Heart left ventricle (tissue), 16 donors: ENCODE data around the gene ILF2. TPM values are rescaled to one million over a fixed set of nuclear protein-coding genes. Genes with fewer than 3 reads are reported as not detected.

Experiments
- ATAC-seq, 4 donors: fragments of 200-7000 bp; cut with Tn5 transposase; one replicate each; pipeline ENCODE4 v1.9.1; 2020 to 2022; ENCODE audit warnings: moderate library complexity in 4 of 4, mild to moderate bottlenecking in 3 of 4, moderate number of reproducible peaks in 1 of 4
- DNase-seq, 5 donors: peaks; one replicate each; pipeline ENCODE4 v3.0.0-alpha.2; 2020
- H3K27ac ChIP-seq, 12 donors: fragments of 200-600 bp; sonication (generic) in 4 of 12; one replicate each; pipeline versions ENCODE4 v1.5.0 to v1.8.0; 2016 to 2022; ENCODE audit warnings: mild to moderate bottlenecking in 2 of 12
- H3K27me3 ChIP-seq, 9 donors: fragments of 200-600 bp; sonication (generic) in 2 of 9; one replicate each; pipeline versions ENCODE4 v1.5.1 to v1.8.0; 2016 to 2022; ENCODE audit warnings: mild to moderate bottlenecking in 3 of 9
- H3K36me3 ChIP-seq, 9 donors: fragments of 200-600 bp; sonication (generic) in 2 of 9; one replicate each; pipeline versions ENCODE4 v1.5.0 to v1.8.0; 2018 to 2022; ENCODE audit warnings: mild to moderate bottlenecking in 2 of 9
- H3K4me1 ChIP-seq, 12 donors: fragments of 200-600 bp; sonication (generic) in 4 of 12; one replicate each; pipeline versions ENCODE4 v1.5.0 to v1.8.0; 2016 to 2022; ENCODE audit warnings: mild to moderate bottlenecking in 3 of 12
- H3K4me3 ChIP-seq, 12 donors: fragments of 200-600 bp; sonication (generic) in 4 of 12; one replicate each; pipeline versions ENCODE4 v1.5.0 to v1.8.0; 2017 to 2022; ENCODE audit warnings: mild to moderate bottlenecking in 9 of 12, moderate library complexity in 4 of 12
- H3K9me3 ChIP-seq, 12 donors: fragments of 200-600 bp; sonication (generic) in 4 of 12; one replicate each; pipeline versions ENCODE4 v1.5.0 to v1.8.0; 2016 to 2022; ENCODE audit warnings: mild to moderate bottlenecking in 1 of 12
- CTCF ChIP-seq, 12 donors: fragments of 200-600 bp; sonication (generic) in 4 of 12; IDR thresholded peaks; one replicate each; pipeline versions ENCODE4 v1.5.0 to v1.8.0; 2018 to 2022; ENCODE audit warnings: antibody characterized with exemption in 12 of 12, mild to moderate bottlenecking in 5 of 12
- POLR2A ChIP-seq, 2 donors: fragments of 450-650 bp; IDR thresholded peaks; one replicate each; pipeline ENCODE4 v1.6.1; 2017; ENCODE audit warnings: antibody characterized with exemption in 2 of 2, mild to moderate bottlenecking in 2 of 2, moderate library complexity in 2 of 2
- WGBS, 4 donors: extraction: QIAGEN DNeasy Blood & Tissue Kit in 2 of 4; methylation state at CpG; one replicate each; pipeline versions ENCODE4 v1.1.5 to v1.1.7; 2013 to 2018; 5-methylcytosine and 5-hydroxymethylcytosine counted together
- intact Hi-C, 10 donors: fragments of 100-400 bp; cut with DNase I; formaldehyde crosslinking; loops; one replicate each; pipeline versions ENCODE4 v1.11.1 to v1.14.2; 2022
- polyA plus RNA-seq, 2 donors: library from polyadenylated mRNA; stranded (reverse); fragments of 200-250 nt; gene quantifications; one replicate each; pipeline ENCODE4 v1.2.3, GENCODE V29; 2013
- total RNA-seq, 9 donors: library from RNA; depleted of rRNA in 2 of 9; stranded (reverse); fragments of >200 nt in 2 of 9; fragmentation: NEBNext Ultra II Directional in 3 of 9; extraction: Animal tissue kit (Norgen Biotek cat#: 25700) in 3 of 9; gene quantifications; one replicate each; pipeline versions ENCODE4 v1.1.0 to v1.2.4, GENCODE V29; 2016 to 2023
- donor health status: ischemic (EF 13 %, LVEDD 7.1; RV severe dilation, severe dysfunction).
- donor health status: healthy with polysubstance abuse.
- donor health status: DM: no; HTN: yes; CAD: no.
- donor health status: DM: no; HTN: no; CAD: no.
- donor health status: ischemic (EF 25% LVEDD 6.9; RV normal size, moderate dysfunction).
- donor health status: ischemic (EF 25% LVEDD 5.7; RV mildly dilated, moderate dysfunction).
- donor health status: healthy.
- donor health status: DM: yes; HTN: yes; CAD: no.
- donor health status: ischemic (EF 35%, LVEDD 5.7; RV mildly dilated, moderate dysfunction).
- donor health status: nonischemic (EF 11% LVEDD 7.7; RV severe dilation, severe dysfunction).
- donor health status: DM: yes; HTN: yes; CAD: no.
- donor health status: PGD.
- donor health status: ischemic (EF 29% LVEDD 5.4; RV normal size, mild dysfunction).
- donor health status: nonischemic (EF 23%, LVEDD 6.1; RV moderate dilation, normal function).

ILF2 gene
- total and polyA plus RNA-seq, 11 donors = 22.1 to 163 (median 74.2) TPM

GRCh38 chr1:153652805-153653500, 17.8 kb downstream of the ILF2 start:
- peak in 2 of 4 donors; percentile 26 to 29 for ATAC-seq
- Histone ChIP-seq H3K36me3 (no peaks in the 10 kb centered on the region), H3K27ac (peak overlapping the region in 11 of 12 donors; percentile 4 to 82 (median 43)), H3K4me1 (peaks cover 0 to 23% (median 8%) of the 10 kb centered on the region in 12 donors), H3K4me3 (no peak overlapping the region), H3K27me3 (no peaks in the 10 kb centered on the region), H3K9me3 (no peaks in the 10 kb centered on the region)
- 39 to 65% (median 57%) methylated on average over 3 of the region's 3 CpGs for WGBS, 4 donors
- intact Hi-C loops = loop anchor here in 2 of 10 donors (5.0 to 10.0 kb wide), 2 partner anchors 51 to 78 kb away; no protein-coding TSS in a partner anchor
- DNase-seq = no peak
- no peak for TF ChIP-seq POLR2A (IDR thresholded peaks at IDR 0.05)
- no peak for TF ChIP-seq CTCF (IDR thresholded peaks at IDR 0.05)

GRCh38 chr1:153651771-153652170, 19.0 kb downstream of the ILF2 start:
- Histone ChIP-seq H3K9me3 (no peaks in the 10 kb centered on the region), H3K4me3 (no peak overlapping the region), H3K27me3 (no peaks in the 10 kb centered on the region), H3K36me3 (peaks cover 0 to 8% (median under 1%) of the 10 kb centered on the region in 9 donors), H3K4me1 (peaks cover 0 to 28% (median 9%) of the 10 kb centered on the region in 12 donors), H3K27ac (no peak overlapping the region)
- no peak for TF ChIP-seq CTCF (IDR thresholded peaks at IDR 0.05)
- no peak for TF ChIP-seq POLR2A (IDR thresholded peaks at IDR 0.05)
- intact Hi-C loops = loop anchor here in 2 of 10 donors (5.0 to 10.0 kb wide), 2 partner anchors 49 to 77 kb away; no protein-coding TSS in a partner anchor
- 83 to 94% (median 88%) methylated on average over 1 of the region's 1 CpG for WGBS, 4 donors
- DNase-seq (no peak), ATAC-seq (no peak)

GRCh38 chr1:153649863-153650235, 20.9 kb downstream of the ILF2 start:
- no peaks in the 10 kb centered on the region for H3K27me3 ChIP-seq
- DNase-seq (peak in 4 of 5 donors; percentile 46 to 82 (median 78)), ATAC-seq (peak; percentile 57 to 87 (median 76))
- intact Hi-C loops = loop anchor here in 2 of 10 donors (5.0 to 10.0 kb wide), 2 partner anchors 48 to 75 kb away; no protein-coding TSS in a partner anchor
- H3K27ac ChIP-seq = peak overlapping the region in 2 of 12 donors; percentile 12 to 28
- H3K9me3 ChIP-seq = no peaks in the 10 kb centered on the region
- peaks cover 0 to 46% (median 9%) of the 10 kb centered on the region in 12 donors for H3K4me1 ChIP-seq
- TF ChIP-seq POLR2A (IDR thresholded peaks at IDR 0.05) = no peak
- TF ChIP-seq CTCF (IDR thresholded peaks at IDR 0.05) = no peak
- 70 to 85% (median 81%) methylated on average over 2 of the region's 2 CpGs for WGBS, 4 donors
- H3K36me3 ChIP-seq = peaks cover 0 to 27% (median 19%) of the 10 kb centered on the region in 9 donors
- no peak overlapping the region for H3K4me3 ChIP-seq

GRCh38 chr1:153649137-153649862, 21.5 kb downstream of the ILF2 start:
- no peak for TF ChIP-seq CTCF (IDR thresholded peaks at IDR 0.05)
- no peak for TF ChIP-seq POLR2A (IDR thresholded peaks at IDR 0.05)
- DNase-seq (no peak), ATAC-seq (peak in 2 of 4 donors; percentile 3 to 9)
- Histone ChIP-seq H3K36me3 (peaks cover 0 to 33% (median 25%) of the 10 kb centered on the region in 9 donors), H3K27me3 (no peaks in the 10 kb centered on the region), H3K4me1 (peaks cover 0 to 49% (median 13%) of the 10 kb centered on the region in 12 donors), H3K9me3 (no peaks in the 10 kb centered on the region), H3K27ac (peak overlapping the region in 2 of 12 donors; percentile 12 to 28), H3K4me3 (no peak overlapping the region)
- intact Hi-C loops = no loop called here
- WGBS, 4 donors = 37 to 62% (median 53%) methylated on average over 3 of the region's 3 CpGs
